NCI-H2029 treated with DMSO at 0.1 percent for 48 hours (cell line): ENCODE measurements around the gene CPNE4.

ENCODE experiments used
- DNase-seq: peaks from one replicate; lab custom pipeline; 2025; lab: John Stamatoyannopoulos, UW

Gene CPNE4

DNA sequence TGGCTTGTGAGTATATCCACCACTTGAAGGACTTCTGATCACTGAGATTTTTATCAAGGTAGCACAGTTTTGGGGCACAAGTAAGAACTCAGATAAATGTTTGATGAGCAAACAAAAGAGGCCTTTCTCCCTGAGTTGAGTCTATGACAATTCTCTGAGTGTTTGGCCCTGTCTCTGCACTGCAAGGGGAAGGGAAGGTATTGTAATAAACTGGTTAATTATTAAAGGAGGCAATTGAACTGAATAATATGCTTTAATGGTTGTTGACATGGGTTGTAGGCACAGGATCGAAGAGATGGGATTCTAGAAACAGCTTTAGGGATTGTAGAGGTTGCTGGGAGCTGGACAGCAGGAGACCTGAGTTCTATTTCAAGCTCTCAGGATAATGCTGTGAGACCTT, 437.0 kb downstream of the CPNE4 start:
- no peak for DNase-seq

DNA sequence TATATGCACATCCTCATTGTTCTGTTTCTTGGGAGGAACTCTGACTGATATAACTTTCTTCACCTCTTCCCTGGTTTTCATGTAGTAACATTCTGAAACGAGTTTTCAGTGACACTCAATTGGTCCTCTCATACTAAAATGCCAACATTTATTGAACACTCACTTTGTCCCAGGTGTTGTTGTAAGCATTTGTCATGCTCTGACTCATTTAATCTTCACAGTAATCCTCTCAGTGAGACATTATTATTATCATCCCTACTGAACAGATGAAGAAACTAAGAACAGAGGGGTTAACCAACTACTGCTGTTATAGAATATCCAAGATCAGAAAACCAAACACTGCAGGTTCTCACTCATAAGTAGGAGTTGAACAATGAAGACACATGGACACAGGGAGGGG, 437.9 kb downstream of the CPNE4 start:
- DNase-seq: no peak

DNA sequence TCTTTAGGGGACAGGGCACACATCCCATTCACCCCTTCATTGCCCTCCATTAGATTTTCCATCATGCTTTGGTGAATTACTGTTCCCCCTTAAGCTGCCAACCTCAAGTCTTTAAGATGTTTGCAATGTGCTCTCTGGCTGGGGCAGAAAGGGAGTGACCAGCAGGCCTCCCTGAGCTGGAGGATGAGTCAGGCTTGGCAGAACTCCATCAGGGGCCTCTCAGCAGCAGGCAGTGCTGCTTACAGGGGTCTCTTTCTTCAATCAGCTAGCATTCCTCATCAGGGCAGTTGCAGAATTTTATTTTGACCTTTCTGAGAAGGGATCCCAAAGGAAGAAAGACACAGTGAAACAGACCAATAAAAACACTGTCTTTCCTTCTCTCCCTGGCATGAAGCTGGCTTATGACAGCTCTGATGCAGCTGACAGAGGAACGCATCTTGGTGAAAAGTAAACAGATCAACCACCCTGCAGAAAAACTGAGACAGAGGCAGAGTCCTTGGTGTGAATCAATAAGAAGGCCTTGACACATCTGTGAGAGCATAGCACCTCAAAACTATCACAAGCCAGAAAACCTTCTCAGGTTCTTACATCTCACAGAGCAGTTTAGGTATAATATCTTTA, 443.3 kb downstream of the CPNE4 start:
- no peak for DNase-seq

DNA sequence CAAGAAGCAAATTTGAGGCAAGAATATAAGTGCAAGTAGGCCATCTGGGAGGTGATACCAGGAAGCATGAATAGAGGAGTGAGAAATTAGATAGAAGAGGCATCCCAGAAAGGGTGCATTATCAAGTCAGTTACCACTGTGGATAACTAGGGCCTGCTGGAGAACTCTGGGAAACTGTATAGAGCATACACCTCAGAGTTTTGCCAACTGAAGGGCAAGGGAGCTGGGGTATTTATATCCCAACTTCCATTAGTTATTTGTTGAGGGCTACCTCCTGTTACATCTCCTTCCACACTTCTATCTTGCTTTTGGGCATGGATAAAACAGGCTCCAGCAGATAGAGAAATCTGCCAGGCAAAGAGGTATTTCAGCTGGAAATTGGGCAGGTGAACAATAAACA, 448.5 kb downstream of the CPNE4 start:
- DNase-seq: no peak

DNA sequence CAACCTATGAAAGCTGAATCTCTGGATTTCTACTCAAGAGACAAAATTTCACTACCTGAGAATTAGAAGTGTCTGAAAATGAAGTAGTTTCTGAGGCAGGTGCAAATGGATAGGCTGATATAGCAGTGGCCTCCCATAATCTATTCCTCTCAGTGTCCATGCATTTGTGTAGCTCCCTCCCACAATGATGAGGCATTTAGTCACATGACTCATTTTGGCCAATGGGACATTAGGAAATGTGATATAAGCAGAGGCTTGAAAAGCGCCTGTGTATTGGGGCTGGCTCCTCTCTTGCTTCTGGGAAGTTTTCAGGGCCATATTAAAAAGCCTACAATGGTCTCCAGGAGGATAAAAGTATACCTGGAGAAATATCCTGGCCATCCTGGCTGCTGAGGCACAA, 452.4 kb downstream of the CPNE4 start:
- DNase-seq: no peak

DNA sequence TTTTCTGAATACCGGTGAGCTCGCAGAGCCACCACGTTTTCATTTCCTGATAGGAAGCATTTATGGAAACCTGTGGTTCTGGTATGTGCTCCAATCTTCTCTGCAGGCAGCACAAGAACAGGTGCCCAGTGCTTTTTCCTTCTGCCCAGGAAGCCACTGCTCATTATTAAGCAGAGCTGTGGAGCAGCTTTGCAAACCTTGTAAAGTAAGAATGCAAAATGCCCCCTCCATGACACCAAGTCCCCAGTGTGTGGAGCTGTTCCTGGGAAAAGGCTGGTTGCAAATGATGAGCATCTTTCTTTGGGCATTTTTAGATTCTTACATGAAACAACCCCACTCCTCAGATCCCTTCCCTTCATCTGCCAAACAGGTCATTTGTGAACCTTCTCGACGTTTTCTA, 466.4 kb downstream of the CPNE4 start:
- no peak for DNase-seq

DNA sequence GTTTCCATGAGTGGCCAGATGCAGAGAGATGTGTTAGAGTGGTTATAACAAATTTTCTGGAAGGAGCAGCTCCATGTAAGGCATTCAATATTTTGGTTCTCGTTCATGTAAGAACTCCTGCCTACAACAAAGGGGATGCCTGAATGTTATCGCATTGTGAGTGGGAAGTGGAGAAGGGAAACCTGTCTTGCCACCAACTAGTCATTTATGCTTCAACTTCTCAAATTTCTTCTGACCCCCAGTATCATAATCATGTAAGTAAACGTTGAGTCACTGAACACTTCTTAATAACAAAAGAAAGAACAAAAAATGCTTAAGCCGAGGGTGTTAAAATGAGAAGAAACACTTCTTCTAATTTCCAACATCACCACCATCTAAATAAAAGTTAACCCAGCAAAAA, 470.0 kb downstream of the CPNE4 start:
- no peak for DNase-seq

DNA sequence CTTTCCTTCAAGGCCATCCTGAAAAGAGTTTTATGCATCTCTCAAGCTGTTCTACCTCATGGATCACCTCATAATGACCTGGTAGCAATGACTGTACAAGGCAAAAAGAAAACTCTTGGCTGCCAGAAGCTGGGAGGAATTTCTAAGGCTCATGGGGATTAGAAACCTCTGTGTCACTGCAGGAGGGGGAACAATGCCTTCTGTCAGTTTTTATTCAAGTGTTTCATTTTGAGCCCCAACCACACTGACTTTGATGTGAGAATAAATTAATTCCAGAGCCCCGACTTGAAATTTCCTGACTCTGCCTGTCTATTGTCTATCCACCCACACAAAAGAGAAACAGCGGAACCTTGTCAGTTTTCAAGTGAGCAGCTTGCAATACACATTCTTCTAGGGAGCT, 473.3 kb downstream of the CPNE4 start:
- DNase-seq: no peak

DNA sequence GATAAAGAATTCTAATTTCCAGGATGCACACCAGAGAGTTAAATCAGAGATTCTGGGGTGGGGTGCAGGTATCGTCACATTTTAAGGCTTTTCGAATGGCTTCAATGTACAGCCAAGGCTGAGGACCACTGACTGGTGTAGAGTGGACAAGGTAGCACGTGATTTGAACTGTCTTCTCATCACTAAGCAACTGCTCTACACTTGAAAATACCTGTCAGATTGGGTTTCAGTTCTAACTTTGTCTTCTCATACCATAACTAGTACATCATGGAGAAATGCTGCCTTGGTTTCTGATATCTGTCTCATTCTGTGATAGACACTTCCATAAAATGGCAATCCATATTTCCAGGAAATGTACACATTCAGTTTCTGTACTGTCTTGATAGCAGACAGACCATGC, 474.0 kb downstream of the CPNE4 start:
- no peak for DNase-seq

DNA sequence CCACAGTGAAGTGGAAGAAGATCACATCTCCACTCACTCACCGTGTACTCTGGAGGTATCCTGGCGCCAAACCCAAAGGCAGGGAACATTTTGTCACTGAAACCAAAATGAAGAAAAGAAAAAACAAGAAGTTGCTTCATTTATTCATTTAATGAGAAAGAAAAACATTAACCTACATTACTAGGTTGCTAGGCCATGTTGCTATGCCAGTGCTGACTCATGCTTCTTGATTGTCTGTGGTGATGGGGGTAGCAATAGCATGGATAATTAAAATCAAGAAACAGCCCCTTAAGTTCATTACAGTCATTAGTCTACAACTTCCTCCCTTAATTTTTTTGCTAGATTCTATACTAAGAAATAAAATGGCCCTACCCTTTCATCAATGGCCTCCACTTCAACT, 479.4 kb downstream of the CPNE4 start:
- no peak for DNase-seq

DNA sequence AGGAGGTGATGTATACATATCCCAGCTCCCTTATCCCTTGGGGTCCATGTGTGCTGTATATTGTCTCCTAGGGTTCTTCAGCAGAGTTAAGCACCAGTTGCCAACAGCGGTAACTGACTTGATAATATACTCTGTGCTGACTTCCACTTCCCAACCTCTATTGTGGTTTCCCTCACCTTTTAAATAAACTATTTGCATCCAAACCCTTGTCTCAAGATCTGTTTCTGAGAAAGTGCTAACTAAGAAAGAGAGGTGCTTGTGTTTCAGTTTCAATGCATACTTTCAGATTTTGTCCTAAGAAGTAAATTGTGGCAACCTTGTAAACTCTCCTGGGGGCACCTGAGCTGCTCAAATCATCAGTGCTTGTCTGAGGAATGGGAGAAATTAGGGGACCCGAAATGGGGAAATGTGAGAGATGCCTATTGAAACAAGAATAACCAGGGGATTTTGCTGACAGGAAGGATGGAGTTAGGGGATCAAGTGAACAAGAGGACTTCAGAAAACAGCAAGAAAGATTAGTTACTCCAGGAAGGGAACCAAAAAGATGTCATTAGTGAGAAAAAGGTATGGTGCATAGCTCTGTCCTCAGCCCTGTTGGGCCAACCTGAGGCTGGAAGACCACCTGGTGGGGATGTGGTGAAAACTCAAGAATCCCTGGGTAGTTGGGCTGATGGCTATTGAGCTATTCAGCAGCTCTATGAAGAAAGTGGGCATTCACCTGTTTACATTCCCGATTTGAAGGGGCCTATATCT, 481.1 kb downstream of the CPNE4 start:
- no peak for DNase-seq

DNA sequence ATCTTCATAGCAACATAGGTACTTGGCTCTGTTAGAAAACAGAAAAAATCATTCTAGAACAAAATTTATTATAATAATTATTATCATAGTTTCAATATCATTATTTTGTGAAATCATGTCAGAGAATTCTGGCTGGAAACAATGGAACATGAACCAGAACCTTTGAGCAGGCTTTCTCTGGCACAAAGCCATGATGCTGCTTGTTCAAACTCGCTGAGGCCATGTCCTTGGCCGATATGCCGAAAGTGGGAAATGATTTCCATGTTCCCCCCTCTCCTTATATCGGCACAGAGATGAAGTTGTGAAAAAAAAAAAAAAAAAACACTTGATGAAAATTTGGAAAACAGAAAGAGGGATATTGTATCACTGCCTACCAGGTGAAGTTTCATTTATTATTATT, 483.1 kb downstream of the CPNE4 start:
- DNase-seq: no peak

DNA sequence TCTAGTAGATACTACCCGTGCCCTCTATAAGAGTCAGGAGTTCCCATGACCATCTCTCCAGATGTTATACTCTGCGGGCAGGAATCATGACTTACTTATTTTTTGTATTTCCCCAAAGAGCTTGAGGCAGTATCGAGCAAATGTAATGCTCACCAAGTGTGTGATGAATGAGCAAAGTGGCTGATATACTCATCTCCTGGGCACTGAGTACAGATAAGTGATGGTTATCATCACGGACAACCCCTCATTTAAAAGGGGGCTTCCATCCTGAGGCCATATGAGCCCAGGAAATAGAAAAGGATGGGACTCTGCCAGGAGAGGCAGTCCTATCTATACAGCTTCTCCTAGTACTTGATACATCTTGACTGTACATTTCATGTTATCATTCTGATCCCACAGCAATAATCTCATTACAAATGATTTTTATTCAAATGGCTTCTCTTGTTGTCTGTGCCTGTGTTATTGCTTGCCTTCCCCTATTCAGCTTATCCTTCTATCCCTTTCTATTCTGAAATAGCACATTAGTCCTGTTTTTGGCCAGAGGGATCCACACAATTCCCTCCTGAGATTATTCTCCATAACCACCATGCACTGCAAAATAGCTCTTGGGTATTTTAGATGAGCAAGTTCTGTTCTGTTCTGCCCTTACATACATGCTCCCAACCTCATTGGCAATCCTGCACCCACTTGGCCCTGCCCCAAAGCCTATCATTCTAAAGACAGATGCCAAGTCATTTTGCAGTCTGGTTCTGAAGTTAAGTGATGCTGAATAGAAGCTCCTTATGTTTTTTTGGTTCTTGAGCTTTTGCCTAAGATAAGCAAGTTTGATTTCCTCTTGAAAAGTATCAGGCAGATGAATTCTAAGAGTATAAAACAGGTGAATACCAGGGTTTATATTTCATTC, 484.0 kb downstream of the CPNE4 start:
- DNase-seq: no peak

DNA sequence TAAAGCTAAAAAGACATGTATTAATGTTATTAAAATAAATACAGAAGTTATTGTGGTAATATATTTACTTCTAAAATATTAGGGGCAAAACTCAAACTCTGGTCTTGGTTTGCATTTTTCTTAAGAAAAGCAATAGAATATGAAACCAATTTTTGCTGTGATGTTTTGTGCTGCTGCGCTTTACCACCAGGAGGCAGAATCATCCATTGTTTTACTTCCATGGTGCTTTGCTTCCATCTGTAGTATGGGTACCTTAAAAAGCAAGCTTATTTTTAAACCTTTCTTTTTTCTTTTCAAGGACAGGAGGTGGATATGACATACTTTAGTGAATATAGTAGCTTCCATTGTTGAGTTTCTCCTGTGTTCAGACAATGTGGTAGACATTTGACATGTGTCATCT, 485.5 kb downstream of the CPNE4 start:
- DNase-seq: no peak

DNA sequence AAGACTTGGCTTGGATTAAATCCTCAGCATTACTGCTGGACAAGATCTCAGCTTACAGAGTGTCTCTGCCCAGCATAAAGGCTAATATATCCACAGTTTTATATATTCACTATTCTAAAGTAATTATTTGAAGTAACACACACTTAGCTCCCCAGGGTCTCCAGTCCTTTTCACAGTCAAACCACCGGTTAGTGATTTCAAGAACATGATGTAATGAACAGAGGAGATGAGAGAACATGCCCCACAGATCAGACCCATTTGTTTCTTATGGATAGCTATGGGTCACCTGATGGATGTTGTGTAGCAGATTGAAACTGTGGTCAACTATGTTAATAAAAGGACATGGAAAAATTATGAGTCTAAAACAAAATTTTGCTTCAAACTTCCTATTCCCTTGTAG, 487.2 kb downstream of the CPNE4 start:
- no peak for DNase-seq

DNA sequence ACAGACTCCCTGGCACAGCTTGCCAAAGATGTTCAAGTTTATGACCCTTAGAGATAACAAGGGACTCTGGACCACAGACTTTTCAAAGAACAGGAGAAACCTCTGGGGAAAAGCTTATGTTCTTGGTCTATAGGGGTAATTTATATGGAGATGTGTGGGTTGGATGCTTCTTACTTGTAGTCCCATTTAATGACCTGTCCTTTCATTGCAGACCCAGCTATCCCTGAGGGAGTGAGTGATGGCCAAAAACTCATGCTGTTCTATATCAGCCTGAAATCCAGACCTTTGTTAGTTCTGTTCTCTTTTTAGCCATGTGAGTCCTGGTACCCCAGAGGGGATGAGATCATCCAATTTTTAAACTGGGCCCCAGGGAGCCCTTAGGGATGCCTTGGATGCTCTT, 488.4 kb downstream of the CPNE4 start:
- no peak for DNase-seq

DNA sequence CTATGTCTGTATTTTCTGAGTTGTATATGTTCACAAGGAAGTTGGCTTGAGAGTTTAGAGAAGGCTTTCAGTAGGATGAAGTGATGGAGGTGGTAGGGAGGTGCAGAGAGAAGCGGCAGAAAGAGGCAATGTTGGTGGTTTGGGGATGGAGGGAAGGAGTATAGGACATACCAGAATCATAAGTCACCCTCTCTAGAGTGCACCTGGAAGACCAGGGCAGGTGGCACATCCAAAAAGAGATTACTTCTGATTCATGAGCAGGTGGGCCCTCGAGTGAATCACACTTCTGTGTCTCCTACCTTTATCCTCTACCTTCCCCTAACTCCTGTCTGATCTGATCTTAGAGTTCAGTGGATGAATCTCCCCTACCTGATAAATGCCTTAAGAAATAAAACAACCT, 490.3 kb downstream of the CPNE4 start:
- no peak for DNase-seq

DNA sequence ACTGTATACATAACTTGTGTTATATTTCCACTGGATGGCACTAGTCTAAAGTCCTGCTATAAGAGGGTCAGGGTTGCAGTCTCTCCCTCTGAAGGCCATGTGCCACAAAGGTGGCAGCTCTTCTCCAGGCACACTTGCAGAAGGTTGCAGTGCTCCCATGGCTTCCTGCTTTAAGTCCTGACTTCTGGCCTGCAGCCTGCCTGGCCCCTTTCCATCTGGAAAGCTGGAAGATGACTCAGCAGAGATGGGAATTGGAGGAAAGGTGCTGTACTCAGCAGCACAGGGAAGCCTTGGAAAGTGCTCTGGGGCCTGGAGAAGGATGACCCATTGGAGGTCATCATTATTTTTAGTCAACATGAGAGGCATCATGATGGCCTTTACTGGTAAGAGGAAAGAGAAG, 491.1 kb downstream of the CPNE4 start:
- DNase-seq: no peak

DNA sequence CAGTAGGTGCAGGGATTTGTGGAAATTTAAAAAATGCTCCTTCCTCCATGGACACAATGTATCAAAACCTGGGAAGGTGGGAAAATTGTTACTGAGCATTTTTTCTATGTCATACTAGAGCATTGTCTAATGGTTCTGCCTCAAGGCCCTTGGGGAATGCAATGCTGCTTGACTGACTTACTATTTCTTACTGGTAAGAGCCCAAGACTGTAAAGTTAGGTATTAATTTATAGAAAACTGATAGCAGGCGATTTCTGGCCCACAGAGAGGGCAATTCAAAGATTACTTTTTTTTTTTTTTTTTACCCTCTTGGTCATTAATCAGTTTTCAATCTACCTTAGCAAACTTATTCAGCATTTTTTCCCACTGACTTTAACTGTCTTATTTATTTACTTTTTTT, 493.5 kb downstream of the CPNE4 start:
- DNase-seq: no peak

DNA sequence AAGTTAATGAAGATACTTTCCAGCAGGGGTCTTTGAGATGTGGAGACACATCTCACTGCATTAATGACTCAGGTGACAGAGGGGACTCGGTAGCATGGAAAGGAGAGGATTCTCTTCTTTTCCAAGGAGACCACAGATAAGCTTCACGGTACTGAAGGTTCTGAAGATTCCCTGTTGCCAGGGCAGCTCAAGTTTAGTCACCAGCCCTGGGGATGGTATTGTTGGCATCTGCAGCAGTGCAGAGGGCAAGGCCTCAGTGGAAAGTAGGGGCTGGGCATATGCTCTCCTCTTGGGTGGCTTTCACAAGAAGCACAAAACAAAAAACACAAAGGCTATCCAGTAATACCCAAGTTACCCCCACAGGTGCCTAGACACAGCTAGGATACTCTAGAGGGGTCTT, 494.0 kb downstream of the CPNE4 start:
- DNase-seq: no peak

DNA sequence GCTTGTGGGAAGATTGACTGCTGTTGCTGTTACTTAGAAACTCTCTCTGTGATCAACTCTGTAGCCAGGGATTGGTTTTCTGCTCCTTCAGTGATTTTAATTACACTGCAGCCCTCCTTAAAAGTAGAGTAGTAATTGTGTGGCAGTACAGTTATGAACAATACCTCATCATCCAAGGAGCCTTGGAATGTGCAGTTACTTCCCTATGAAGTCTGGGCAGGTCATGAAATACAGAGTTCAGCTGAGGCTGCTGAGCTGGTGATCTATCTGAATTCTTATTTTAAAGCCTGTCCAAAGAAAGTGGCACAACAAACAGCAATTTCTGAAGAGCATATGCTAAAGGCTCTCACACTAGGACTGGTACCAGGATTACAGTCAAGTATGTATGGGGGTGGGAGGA, 494.7 kb downstream of the CPNE4 start:
- no peak for DNase-seq

DNA sequence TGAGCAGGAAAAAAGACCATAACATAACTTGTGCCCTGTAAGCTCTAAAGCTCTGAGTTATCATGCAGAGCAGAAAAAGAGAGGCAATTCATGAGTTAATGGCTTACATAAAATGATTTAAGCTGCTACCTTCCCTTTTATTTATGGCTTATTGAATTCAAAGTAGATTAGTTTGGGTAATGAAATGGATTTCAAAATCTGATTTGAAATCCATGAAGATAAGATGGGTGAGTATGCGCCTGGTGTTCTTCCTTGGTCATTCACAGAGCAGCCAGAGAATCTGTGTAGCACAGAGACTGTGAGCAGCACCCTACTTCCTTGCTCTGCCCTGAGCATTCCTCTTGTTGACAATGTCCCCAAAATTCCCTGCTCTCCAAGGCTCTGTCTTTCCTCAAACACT, 495.8 kb downstream of the CPNE4 start:
- DNase-seq: no peak

DNA sequence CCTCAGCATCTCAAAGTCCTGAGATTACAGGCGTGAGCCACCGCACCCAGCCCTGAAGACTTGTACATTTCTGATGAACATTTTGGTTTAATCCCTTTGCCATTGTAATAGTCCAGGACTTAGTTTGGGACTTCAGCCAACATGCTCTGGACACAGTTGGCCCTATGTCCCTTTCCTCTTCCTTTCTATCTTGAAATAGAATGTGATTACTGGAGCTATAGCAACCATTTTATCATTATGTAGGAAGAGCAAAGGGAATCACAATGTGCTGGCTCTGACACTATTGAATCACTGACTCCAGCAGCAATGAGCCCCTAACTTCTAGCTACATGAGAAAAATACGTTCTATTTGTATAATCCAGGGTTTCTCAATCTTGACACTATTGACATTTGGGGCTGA, 497.3 kb downstream of the CPNE4 start:
- DNase-seq: no peak
